IPS DF 19.7 (cell line): Measurements from ENCODE around the gene DDX10.
A peak's percentile ranks its signal among the peaks of the same experiment; 100 is the strongest.

Experiments
- DNase-seq: peaks from one replicate; pipeline ENCODE4 v3.0.0-alpha.2; 2013; ENCODE audit warnings: low read depth, low spot score

Gene DDX10

DNA sequence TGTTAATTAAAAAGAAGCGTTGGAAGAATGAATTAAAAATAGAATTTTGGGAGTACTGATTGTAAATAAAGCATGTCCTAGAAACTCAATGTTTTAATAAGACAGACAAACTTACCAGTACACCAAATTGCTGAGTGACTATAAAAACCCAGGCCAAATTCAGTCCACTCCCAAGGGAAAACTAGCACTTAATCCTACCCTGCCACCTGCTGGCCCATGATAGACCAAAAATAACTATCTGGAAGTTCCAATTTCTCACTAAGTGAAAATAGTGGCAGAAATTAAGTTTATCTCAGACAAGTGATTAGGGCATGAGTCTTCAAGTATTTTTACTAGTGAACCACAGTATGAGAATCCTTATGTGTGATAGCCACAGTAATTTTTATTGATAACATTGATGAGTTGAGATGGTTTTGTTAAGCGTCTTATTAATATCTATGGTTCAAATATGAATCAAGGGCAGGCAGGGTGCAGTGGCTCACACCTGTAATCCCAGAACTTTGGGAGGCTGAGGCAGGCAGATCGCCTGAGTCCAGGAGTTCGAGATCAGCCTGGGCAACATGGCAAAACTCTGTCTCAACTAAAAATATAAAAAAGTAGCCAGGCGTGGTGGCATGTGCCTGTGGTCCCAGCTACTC lies 9.8 kb upstream of the DDX10 start:
- no peak for DNase-seq

- DNase-seq = no peak
Observed at GRCh38 chr11:108662700-108663099, 2.2 kb upstream of the DDX10 start.

GRCh38 chr11:108663154-108663877 lies 1.6 kb upstream of the DDX10 start:
- DNase-seq = no peak

DNA sequence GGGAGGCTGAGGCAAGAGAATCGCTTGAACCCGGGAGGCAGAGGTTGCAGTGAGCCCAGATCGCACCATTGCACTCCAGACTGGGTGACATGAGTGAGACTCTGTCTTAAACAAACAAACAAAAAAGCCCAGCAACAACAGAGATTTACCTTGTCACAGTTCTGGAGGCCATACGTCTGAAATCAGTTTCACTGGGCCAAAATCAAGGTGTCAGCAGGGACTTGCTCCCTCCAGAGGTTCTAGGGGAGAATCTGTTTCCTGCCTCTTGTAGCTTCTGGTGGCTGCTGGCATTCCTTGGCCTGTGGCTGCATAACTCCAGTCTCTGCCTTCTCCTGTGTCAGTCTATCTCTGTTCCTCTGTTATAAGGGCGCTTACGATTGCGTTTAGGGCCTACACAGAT lies 1.5 kb downstream of the DDX10 start:
- no peak for DNase-seq

- DNase-seq = no peak
Observed at GRCh38 chr11:108669286-108669685, 4.4 kb downstream of the DDX10 start.

- no peak for DNase-seq
Observed at GRCh38 chr11:108669711-108670110, 4.8 kb downstream of the DDX10 start.

- no peak for DNase-seq
Observed at GRCh38 chr11:108670451-108670850, 5.6 kb downstream of the DDX10 start.

DNA sequence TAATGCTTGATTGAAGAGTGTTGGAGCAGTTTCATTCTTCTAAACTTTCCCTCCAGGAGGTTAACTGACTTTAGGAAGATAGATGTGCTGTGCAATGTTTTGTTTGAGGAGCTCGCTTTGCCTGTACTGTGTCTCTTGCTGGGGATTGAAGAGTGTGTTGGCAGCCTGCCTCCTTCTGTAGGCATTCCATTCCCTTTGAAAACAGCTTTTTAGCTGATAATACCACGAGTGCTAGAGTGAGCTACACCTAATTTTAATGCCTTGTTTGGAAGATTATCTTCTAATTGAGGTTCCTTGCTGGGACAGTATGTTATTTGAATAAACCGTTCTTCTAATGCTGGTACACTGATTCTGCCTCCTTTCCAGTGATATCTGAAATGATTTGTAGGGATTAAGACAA lies 7.2 kb downstream of the DDX10 start:
- no peak for DNase-seq

DNA sequence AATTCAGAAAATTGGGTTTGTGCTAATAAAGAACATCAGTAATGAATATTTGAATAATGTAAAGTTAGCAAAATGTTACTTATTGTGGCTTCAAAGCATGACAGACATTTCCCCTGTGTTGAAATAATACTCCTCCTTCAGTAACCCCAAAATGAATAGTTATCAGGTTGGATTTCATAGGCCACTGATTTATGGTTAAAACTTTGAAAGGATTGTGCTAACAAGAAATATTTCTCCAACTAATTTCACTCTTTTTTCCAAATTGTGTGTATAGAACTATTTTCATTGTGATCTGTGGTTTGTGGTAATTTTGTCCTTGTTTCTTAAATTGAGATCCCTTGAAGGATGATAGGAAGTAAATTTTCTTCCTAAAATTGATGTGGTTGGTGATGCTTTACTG lies 7.9 kb downstream of the DDX10 start:
- no peak for DNase-seq

GRCh38 chr11:108679045-108679444 lies 14.2 kb downstream of the DDX10 start:
- DNase-seq = no peak

- DNase-seq = no peak
Observed at GRCh38 chr11:108680271-108680670, 15.4 kb downstream of the DDX10 start.

GRCh38 chr11:108685419-108686130 lies 20.7 kb downstream of the DDX10 start:
- DNase-seq = no peak

DNA sequence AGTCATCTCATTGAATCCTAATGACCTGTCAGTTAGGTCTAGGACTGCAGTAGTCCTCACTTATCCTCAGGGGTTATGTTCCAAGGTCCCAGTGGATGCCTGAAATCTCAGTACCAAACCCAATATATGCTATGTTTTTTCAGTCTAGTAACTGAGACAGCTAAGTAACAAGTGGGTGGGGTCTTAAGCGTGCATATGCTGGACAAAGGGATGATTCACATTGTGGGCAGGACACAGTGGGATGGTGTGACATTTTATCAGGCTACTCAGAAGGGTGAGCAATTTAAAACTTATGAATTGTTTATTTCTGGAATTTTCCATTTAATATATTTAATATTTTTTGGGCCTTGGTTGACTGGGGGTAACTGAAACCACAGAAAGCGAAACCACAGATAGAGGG lies 29.0 kb downstream of the DDX10 start:
- no peak for DNase-seq

DNA sequence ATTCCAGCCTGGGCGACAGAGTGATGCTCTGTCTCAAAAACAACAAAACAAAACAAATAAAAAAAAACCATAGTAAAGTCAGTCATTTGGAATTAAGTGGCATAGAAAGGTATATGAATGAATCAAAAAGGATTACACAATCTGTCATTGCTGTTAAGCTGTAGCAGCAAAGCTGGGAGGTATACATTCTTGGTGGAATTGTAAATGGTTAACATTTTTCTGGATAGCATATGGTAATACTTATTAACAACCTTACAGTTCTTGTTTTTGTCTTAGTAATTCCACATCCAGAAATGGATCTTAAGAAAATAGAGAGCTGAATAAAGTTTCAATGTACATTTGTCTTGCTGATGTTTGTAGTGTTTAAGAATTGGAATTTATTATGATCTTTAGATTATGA lies 30.0 kb downstream of the DDX10 start:
- DNase-seq = no peak

GRCh38 chr11:108697872-108698473 lies 33.1 kb downstream of the DDX10 start:
- peak; percentile 17 for DNase-seq

- no peak for DNase-seq
Observed at GRCh38 chr11:108698844-108699642, 34.2 kb downstream of the DDX10 start.

DNA sequence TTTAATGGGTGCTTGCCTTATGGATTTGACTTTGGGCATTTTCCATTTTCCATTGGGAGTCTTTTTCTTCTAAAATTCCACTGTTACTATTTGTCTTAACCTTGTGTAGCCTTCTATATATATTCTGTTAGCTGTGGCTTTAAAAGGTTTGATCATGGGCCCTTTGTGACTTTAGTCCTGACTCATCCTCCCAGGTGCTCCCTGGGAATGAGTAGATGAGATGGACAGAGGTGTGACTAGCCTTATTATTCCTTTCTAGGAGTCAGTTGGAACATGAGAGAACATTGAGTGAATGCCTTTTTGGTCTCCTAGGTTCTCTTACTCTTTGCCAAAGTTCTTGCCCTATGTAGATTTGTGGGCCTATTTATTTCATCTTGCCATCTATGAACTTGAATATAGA lies 39.0 kb downstream of the DDX10 start:
- DNase-seq = no peak

GRCh38 chr11:108705061-108705460 lies 40.2 kb downstream of the DDX10 start:
- no peak for DNase-seq

DNA sequence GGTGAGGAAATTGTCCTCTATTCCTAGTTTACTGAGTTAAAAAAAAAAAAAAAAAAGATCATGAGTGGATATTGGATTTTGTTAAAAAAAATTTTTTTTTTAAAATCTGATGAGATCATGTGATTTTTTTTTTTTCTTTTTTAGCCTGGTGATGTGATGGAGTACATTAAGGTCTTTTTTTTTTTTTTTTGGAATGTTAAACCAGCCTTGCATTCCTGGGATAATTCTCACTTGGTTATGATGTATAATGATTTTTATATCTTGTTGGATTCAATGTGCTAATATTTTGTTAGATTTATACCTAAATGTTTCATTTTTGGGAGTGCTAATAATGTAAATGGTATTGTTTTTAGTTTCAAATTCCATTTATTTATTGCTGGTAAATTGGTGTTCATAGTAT lies 43.3 kb downstream of the DDX10 start:
- DNase-seq = no peak

DNA sequence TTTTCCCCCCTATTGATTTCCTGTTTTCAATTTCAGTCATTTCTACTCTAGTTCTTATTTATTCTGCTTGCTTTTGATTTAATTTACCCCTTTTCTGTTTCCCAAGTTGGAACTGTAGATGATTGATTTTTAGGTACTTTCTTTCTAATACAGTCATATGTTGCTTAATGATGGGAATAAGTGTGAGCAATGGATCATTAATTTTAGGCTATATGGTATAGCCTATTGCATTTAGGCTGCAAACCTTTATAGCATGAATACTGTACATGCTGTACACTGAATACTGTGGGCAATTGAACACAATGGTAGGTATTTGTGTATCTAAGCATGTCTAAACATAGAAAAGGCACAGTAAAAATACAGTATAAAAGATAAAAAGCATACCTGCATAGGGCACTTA lies 44.9 kb downstream of the DDX10 start:
- DNase-seq = no peak

DNA sequence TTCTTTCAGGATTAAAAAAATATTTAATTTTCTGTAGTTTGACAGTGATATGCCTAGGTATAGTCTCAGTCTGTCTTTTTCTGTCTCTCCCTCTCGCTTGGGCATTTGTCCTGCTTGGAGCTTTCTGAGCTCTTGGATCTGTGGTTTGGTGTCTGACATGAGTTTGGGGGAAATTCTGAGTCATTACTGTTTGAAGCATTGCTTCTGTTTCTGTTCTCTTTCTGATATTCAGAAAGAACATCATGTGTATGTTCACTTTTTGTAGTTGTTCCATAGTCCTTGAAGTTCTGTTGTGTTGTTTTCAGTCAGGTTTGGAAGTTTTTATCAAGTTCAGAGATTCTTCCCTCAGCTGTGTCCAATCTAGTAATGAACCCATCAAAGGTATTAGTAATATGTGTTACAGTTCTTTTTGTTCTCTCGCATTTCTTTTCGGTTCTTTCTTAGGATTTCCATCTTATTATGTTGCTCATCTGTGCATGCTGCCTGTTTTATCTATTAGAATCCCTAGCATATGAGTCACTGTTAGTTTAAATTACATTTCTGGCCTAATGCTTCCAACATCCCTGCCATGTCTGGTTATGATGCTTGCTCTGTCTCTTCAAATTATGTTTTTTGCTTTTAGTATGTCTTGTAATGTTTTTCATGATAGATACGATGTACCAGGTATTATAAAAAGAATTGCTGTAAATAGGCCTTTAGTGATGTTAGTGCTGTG lies 48.4 kb downstream of the DDX10 start:
- no peak for DNase-seq
